Right lobe of liver (tissue), 4 donors: Measurements from ENCODE around the gene GREM1.

Experiments
- CTCF ChIP-seq, 4 donors: fragments of 200-600 bp in 3 of 4; fragments of 450-650 bp in 1 of 4; IDR thresholded peaks; one replicate each; pipeline versions ENCODE4 v1.5.1 to v1.8.0; 2016 to 2022; ENCODE audit warnings: antibody characterized with exemption in 4 of 4, mild to moderate bottlenecking in 2 of 4
- POLR2A ChIP-seq: fragments of 450-650 bp; IDR thresholded peaks from one replicate; pipeline ENCODE4 v1.6.1; 2017; ENCODE audit warnings: antibody characterized with exemption, mild to moderate bottlenecking
- donor health status: DM: no; HTN: no; CAD: no.
- donor health status: DM: no; HTN: no; CAD: no.
- donor health status: DM: no; HTN: yes; CAD: no.

GRCh38 chr15:32692286-32692685, 25.5 kb upstream of the GREM1 start:
- TF ChIP-seq CTCF (IDR thresholded peaks at IDR 0.05) = no peak
- TF ChIP-seq POLR2A = no peak
